Astrocyte (in vitro differentiated cells and primary cell): Measurements from ENCODE around the gene MYB. TPM values are rescaled to one million over a fixed set of nuclear protein-coding genes. Genes with fewer than 3 reads are reported as not detected.

Experiments
- DNase-seq: peaks from one replicate; pipeline ENCODE4 v3.0.0-alpha.2; 2010; ENCODE audit warnings: low read depth
- FAIRE-seq: peaks from 2 replicates; lab custom pipeline; 2011; peaks lifted over from hg19 to GRCh38; lab: Jason Lieb, UNC
- H2AFZ ChIP-seq: 2 replicates; pipeline ENCODE4 v1.6.0; 2012; ENCODE audit warnings: low read depth, low read length, inconsistent platforms
- H3K27ac ChIP-seq: 2 replicates; pipeline ENCODE4 v1.5.1; 2011; ENCODE audit warnings: low read depth, low read length, inconsistent platforms
- H3K27me3 ChIP-seq: 2 replicates; pipeline ENCODE4 v1.6.0; 2011; ENCODE audit warnings: low read length, inconsistent platforms; ENCODE audit not compliant: insufficient read depth
- H3K36me3 ChIP-seq: 2 replicates; pipeline ENCODE4 v1.5.1; 2011; ENCODE audit warnings: low read length, inconsistent platforms; ENCODE audit not compliant: insufficient read depth
- H3K4me1 ChIP-seq: 2 replicates; pipeline ENCODE4 v1.5.1; 2011; ENCODE audit warnings: low read length, inconsistent platforms; ENCODE audit not compliant: insufficient read depth
- H3K4me2 ChIP-seq: 2 replicates; pipeline ENCODE4 v1.6.0; 2012; ENCODE audit warnings: low read length, inconsistent platforms
- H3K4me3 ChIP-seq: 2 replicates; pipeline ENCODE4 v1.5.1; 2011; ENCODE audit warnings: low read depth, mild to moderate bottlenecking, low read length, inconsistent platforms; ENCODE audit not compliant: insufficient read depth
- H3K79me2 ChIP-seq: 2 replicates; pipeline ENCODE4 v1.6.0; 2012; ENCODE audit warnings: mild to moderate bottlenecking, low read length, inconsistent platforms; ENCODE audit not compliant: insufficient read depth
- H3K9ac ChIP-seq: 2 replicates; pipeline ENCODE4 v1.6.0; 2012; ENCODE audit warnings: mild to moderate bottlenecking, low read length, inconsistent platforms
- H3K9me3 ChIP-seq: 2 replicates; pipeline ENCODE4 v1.5.1; 2012; ENCODE audit warnings: low read depth, mild to moderate bottlenecking, low read length, inconsistent platforms; ENCODE audit not compliant: insufficient read depth
- H4K20me1 ChIP-seq: 2 replicates; pipeline ENCODE4 v1.6.0; 2012; ENCODE audit warnings: low read length, inconsistent platforms; ENCODE audit not compliant: insufficient read depth
- H3K27ac Mint-ChIP-seq: one replicate; pipeline ENCODE4 v1.8.0; 2021; ENCODE audit warnings: mild to moderate bottlenecking, mixed read lengths; ENCODE audit not compliant: unreplicated experiment
- H3K27me3 Mint-ChIP-seq: one replicate; pipeline ENCODE4 v1.8.0; 2021; ENCODE audit warnings: low read depth, mixed read lengths; ENCODE audit not compliant: unreplicated experiment
- H3K36me3 Mint-ChIP-seq: one replicate; pipeline ENCODE4 v1.8.0; 2021; ENCODE audit warnings: low read depth, mixed read lengths; ENCODE audit not compliant: unreplicated experiment
- H3K4me1 Mint-ChIP-seq: one replicate; pipeline ENCODE4 v1.8.0; 2021; ENCODE audit warnings: low read depth, mixed read lengths; ENCODE audit not compliant: unreplicated experiment
- H3K4me3 Mint-ChIP-seq: one replicate; pipeline ENCODE4 v1.8.0; 2021; ENCODE audit warnings: mild to moderate bottlenecking, moderate library complexity, mixed read lengths; ENCODE audit not compliant: unreplicated experiment
- H3K9me3 Mint-ChIP-seq: one replicate; pipeline ENCODE4 v1.8.0; 2021; ENCODE audit warnings: mild to moderate bottlenecking, mixed read lengths; ENCODE audit not compliant: unreplicated experiment
- CTCF ChIP-seq: IDR thresholded peaks from 2 replicates; pipeline ENCODE4 v1.5.1; 2011; ENCODE audit warnings: low read depth, mild to moderate bottlenecking, inconsistent platforms, low read length, moderate library complexity; ENCODE audit not compliant: insufficient read depth
- EZH2 ChIP-seq: IDR thresholded peaks from 2 replicates; pipeline ENCODE4 v1.6.1; 2012; ENCODE audit warnings: mild to moderate bottlenecking, low read length, inconsistent platforms; ENCODE audit not compliant: insufficient read depth
- total RNA-seq: library from RNA; stranded (reverse); gene quantifications from 2 replicates; pipeline ENCODE4 v1.2.1, GENCODE V29; 2021

Gene MYB
- total RNA-seq, 1 donor from 2014 or later: not detected

- Mint-ChIP-seq H3K36me3 (no peaks in the 10 kb centered on the region), H3K27ac (no peak overlapping the region), H3K9me3 (peaks cover 3% of the 10 kb centered on the region), H3K27me3 (peaks cover 14% of the 10 kb centered on the region), H3K4me3 (no peak overlapping the region), H3K4me1 (no peaks in the 10 kb centered on the region)
- Histone ChIP-seq H3K79me2 (no peaks in the 10 kb centered on the region), H2AFZ (no peak overlapping the region), H3K9me3 (no peaks in the 10 kb centered on the region), H3K27ac (no peak overlapping the region), H4K20me1 (no peaks in the 10 kb centered on the region), H3K36me3 (no peaks in the 10 kb centered on the region), H3K4me2 (no peak overlapping the region), H3K9ac (no peak overlapping the region), H3K4me3 (no peak overlapping the region), H3K27me3 (no peaks in the 10 kb centered on the region), H3K4me1 (no peaks in the 10 kb centered on the region)
- FAIRE-seq (no peak), DNase-seq (no peak)
- TF ChIP-seq EZH2 (no peak), CTCF (no peak)
These were observed 7.7 kb upstream of the MYB start for GRCh38 chr6:135173242-135173988.

GRCh38 chr6:135173989-135174484 is 7.1 kb upstream of the MYB start:
- Mint-ChIP-seq H3K4me1 (no peaks in the 10 kb centered on the region), H3K4me3 (no peak overlapping the region), H3K9me3 (peaks cover 3% of the 10 kb centered on the region), H3K27ac (no peak overlapping the region), H3K27me3 (peaks cover 14% of the 10 kb centered on the region), H3K36me3 (no peaks in the 10 kb centered on the region)
- no peak for TF ChIP-seq EZH2
- TF ChIP-seq CTCF: no peak
- no peak overlapping the region for H3K4me3 ChIP-seq
- H3K4me1 ChIP-seq: no peaks in the 10 kb centered on the region
- no peaks in the 10 kb centered on the region for H3K9me3 ChIP-seq
- no peak overlapping the region for H3K9ac ChIP-seq
- no peak overlapping the region for H2AFZ ChIP-seq
- H3K27me3 ChIP-seq: no peaks in the 10 kb centered on the region
- no peak for FAIRE-seq
- no peaks in the 10 kb centered on the region for H3K36me3 ChIP-seq
- no peaks in the 10 kb centered on the region for H4K20me1 ChIP-seq
- DNase-seq: no peak
- H3K27ac ChIP-seq: no peak overlapping the region
- no peaks in the 10 kb centered on the region for H3K79me2 ChIP-seq
- H3K4me2 ChIP-seq: no peak overlapping the region

GRCh38 chr6:135176058-135176457 is 5.0 kb upstream of the MYB start:
- no peak overlapping the region for H2AFZ ChIP-seq
- no peaks in the 10 kb centered on the region for H3K79me2 ChIP-seq
- Mint-ChIP-seq H3K27ac (no peak overlapping the region), H3K27me3 (peaks cover 14% of the 10 kb centered on the region), H3K4me1 (no peaks in the 10 kb centered on the region), H3K36me3 (no peaks in the 10 kb centered on the region), H3K9me3 (peaks cover 3% of the 10 kb centered on the region), H3K4me3 (no peak overlapping the region)
- H3K9me3 ChIP-seq: no peaks in the 10 kb centered on the region
- H4K20me1 ChIP-seq: no peaks in the 10 kb centered on the region
- no peak overlapping the region for H3K27ac ChIP-seq
- H3K4me2 ChIP-seq: no peak overlapping the region
- TF ChIP-seq EZH2: no peak
- no peak for TF ChIP-seq CTCF
- no peaks in the 10 kb centered on the region for H3K36me3 ChIP-seq
- DNase-seq: no peak
- no peak for FAIRE-seq
- no peak overlapping the region for H3K4me3 ChIP-seq
- no peak overlapping the region for H3K9ac ChIP-seq
- H3K4me1 ChIP-seq: no peaks in the 10 kb centered on the region
- no peaks in the 10 kb centered on the region for H3K27me3 ChIP-seq
